Neuron (in vitro differentiated cells): Measurements from ENCODE around the gene RHAG.

Experiments
- H2AFZ ChIP-seq: one replicate; pipeline ENCODE4 v1.6.1; 2013; ENCODE audit warnings: low read depth, mild to moderate bottlenecking, inconsistent platforms, low read length, moderate library complexity
- H3K27me3 ChIP-seq: one replicate; pipeline ENCODE4 v1.6.1; 2013; ENCODE audit warnings: low read length; ENCODE audit not compliant: insufficient read depth
- H3K36me3 ChIP-seq: one replicate; pipeline ENCODE4 v1.6.1; 2013; ENCODE audit warnings: low read length; ENCODE audit not compliant: insufficient read depth
- H3K4me1 ChIP-seq: one replicate; pipeline ENCODE4 v1.6.1; 2013; ENCODE audit warnings: low read length; ENCODE audit not compliant: insufficient read depth
- H3K4me3 ChIP-seq: 2 replicates; pipeline ENCODE4 v1.5.1; 2013; ENCODE audit warnings: mild to moderate bottlenecking, low read length, moderate library complexity
- H3K9me3 ChIP-seq: one replicate; pipeline ENCODE4 v1.6.1; 2013; ENCODE audit warnings: low read length

Gene RHAG

GRCh38 chr6:49649988-49650387, 13.3 kb upstream of the RHAG start:
- H3K4me3 ChIP-seq: no peak overlapping the region
- no peaks in the 10 kb centered on the region for H3K27me3 ChIP-seq
- no peaks in the 10 kb centered on the region for H3K4me1 ChIP-seq
- no peaks in the 10 kb centered on the region for H3K9me3 ChIP-seq
- no peaks in the 10 kb centered on the region for H3K36me3 ChIP-seq
- H2AFZ ChIP-seq: no peak overlapping the region

GRCh38 chr6:49648036-49648435, 11.4 kb upstream of the RHAG start:
- Histone ChIP-seq H3K4me1 (no peaks in the 10 kb centered on the region), H3K36me3 (no peaks in the 10 kb centered on the region), H3K4me3 (no peak overlapping the region), H3K27me3 (no peaks in the 10 kb centered on the region), H2AFZ (no peak overlapping the region), H3K9me3 (no peaks in the 10 kb centered on the region)

- no peaks in the 10 kb centered on the region for H3K36me3 ChIP-seq
- H2AFZ ChIP-seq: no peak overlapping the region
- no peak overlapping the region for H3K4me3 ChIP-seq
- no peaks in the 10 kb centered on the region for H3K4me1 ChIP-seq
- H3K27me3 ChIP-seq: no peaks in the 10 kb centered on the region
- H3K9me3 ChIP-seq: no peaks in the 10 kb centered on the region
Measured at GRCh38 chr6:49647476-49647875, 10.8 kb upstream of the RHAG start.

- H2AFZ ChIP-seq: no peak overlapping the region
- no peak overlapping the region for H3K4me3 ChIP-seq
- no peaks in the 10 kb centered on the region for H3K27me3 ChIP-seq
Measured at GRCh38 chr6:49646942-49647341, 10.3 kb upstream of the RHAG start.

GRCh38 chr6:49646130-49646824, 9.6 kb upstream of the RHAG start:
- H3K36me3 ChIP-seq: no peaks in the 10 kb centered on the region
- no peaks in the 10 kb centered on the region for H3K4me1 ChIP-seq

More at GRCh38 chr6:49646942-49647341, 10.3 kb upstream of the RHAG start:
- no peaks in the 10 kb centered on the region for H3K9me3 ChIP-seq
- no peaks in the 10 kb centered on the region for H3K4me1 ChIP-seq
- H3K36me3 ChIP-seq: no peaks in the 10 kb centered on the region

GRCh38 chr6:49645139-49645538, 8.5 kb upstream of the RHAG start:
- Histone ChIP-seq H3K27me3 (no peaks in the 10 kb centered on the region), H3K9me3 (no peaks in the 10 kb centered on the region)

More at GRCh38 chr6:49646130-49646824, 9.6 kb upstream of the RHAG start:
- H2AFZ ChIP-seq: no peak overlapping the region
- H3K4me3 ChIP-seq: no peak overlapping the region
- no peaks in the 10 kb centered on the region for H3K27me3 ChIP-seq
- H3K9me3 ChIP-seq: no peaks in the 10 kb centered on the region

GRCh38 chr6:49639177-49639817, 2.7 kb upstream of the RHAG start:
- no peaks in the 10 kb centered on the region for H3K9me3 ChIP-seq
- no peak overlapping the region for H3K4me3 ChIP-seq
- H3K4me1 ChIP-seq: no peaks in the 10 kb centered on the region
- H3K36me3 ChIP-seq: no peaks in the 10 kb centered on the region
- H2AFZ ChIP-seq: no peak overlapping the region
- H3K27me3 ChIP-seq: no peaks in the 10 kb centered on the region

More at GRCh38 chr6:49645139-49645538, 8.5 kb upstream of the RHAG start:
- H3K4me3 ChIP-seq: no peak overlapping the region
- no peaks in the 10 kb centered on the region for H3K36me3 ChIP-seq
- H2AFZ ChIP-seq: no peak overlapping the region
- no peaks in the 10 kb centered on the region for H3K4me1 ChIP-seq

- H3K36me3 ChIP-seq: no peaks in the 10 kb centered on the region
- no peak overlapping the region for H2AFZ ChIP-seq
- H3K27me3 ChIP-seq: no peaks in the 10 kb centered on the region
- no peak overlapping the region for H3K4me3 ChIP-seq
- no peaks in the 10 kb centered on the region for H3K9me3 ChIP-seq
- no peaks in the 10 kb centered on the region for H3K4me1 ChIP-seq
Measured at GRCh38 chr6:49637350-49637731, 702 bp upstream of the RHAG start.

- Histone ChIP-seq H3K27me3 (no peaks in the 10 kb centered on the region), H3K36me3 (no peaks in the 10 kb centered on the region), H3K4me1 (no peaks in the 10 kb centered on the region)
Measured at GRCh38 chr6:49635978-49636712, 494 bp downstream of the RHAG start.

GRCh38 chr6:49635480-49635879, 1.2 kb downstream of the RHAG start:
- no peaks in the 10 kb centered on the region for H3K27me3 ChIP-seq
- no peaks in the 10 kb centered on the region for H3K4me1 ChIP-seq
- H3K4me3 ChIP-seq: no peak overlapping the region
- H3K36me3 ChIP-seq: no peaks in the 10 kb centered on the region
- H2AFZ ChIP-seq: no peak overlapping the region
- H3K9me3 ChIP-seq: no peaks in the 10 kb centered on the region

More at GRCh38 chr6:49635978-49636712, 494 bp downstream of the RHAG start:
- Histone ChIP-seq H2AFZ (no peak overlapping the region), H3K4me3 (no peak overlapping the region), H3K9me3 (no peaks in the 10 kb centered on the region)

- H3K4me3 ChIP-seq: no peak overlapping the region
- H3K36me3 ChIP-seq: no peaks in the 10 kb centered on the region
- no peaks in the 10 kb centered on the region for H3K4me1 ChIP-seq
- no peak overlapping the region for H2AFZ ChIP-seq
- no peaks in the 10 kb centered on the region for H3K9me3 ChIP-seq
- H3K27me3 ChIP-seq: no peaks in the 10 kb centered on the region
Measured at GRCh38 chr6:49634836-49635218, 1.8 kb downstream of the RHAG start.

- no peaks in the 10 kb centered on the region for H3K9me3 ChIP-seq
- no peaks in the 10 kb centered on the region for H3K36me3 ChIP-seq
- H3K4me1 ChIP-seq: no peaks in the 10 kb centered on the region
- H2AFZ ChIP-seq: no peak overlapping the region
- no peak overlapping the region for H3K4me3 ChIP-seq
- H3K27me3 ChIP-seq: no peaks in the 10 kb centered on the region
Measured at GRCh38 chr6:49634092-49634835, 2.4 kb downstream of the RHAG start.

- no peaks in the 10 kb centered on the region for H3K27me3 ChIP-seq
- H3K36me3 ChIP-seq: no peaks in the 10 kb centered on the region
- H3K4me3 ChIP-seq: no peak overlapping the region
- H3K9me3 ChIP-seq: no peaks in the 10 kb centered on the region
- no peaks in the 10 kb centered on the region for H3K4me1 ChIP-seq
- no peak overlapping the region for H2AFZ ChIP-seq
Measured at GRCh38 chr6:49633541-49633940, 3.1 kb downstream of the RHAG start.
